GM12878 (cell line): Measurements from ENCODE around the gene FRYL.

ENCODE experiments used
- BACH1 ChIP-seq: fragments of 450-650 bp; IDR thresholded peaks from 2 replicates; pipeline ENCODE4 v1.6.1; 2017; ENCODE audit warnings: mild to moderate bottlenecking, borderline replicate concordance
- EGR1 ChIP-seq, 2 experiments: IDR thresholded peaks; 1 replicate in 1 of 2; 2 replicates in 1 of 2; pipeline ENCODE4 v1.6.1; 2011 to 2012; ENCODE audit warnings: low read depth in 2 of 2, low read length in 2 of 2, borderline replicate concordance in 1 of 2, mild to moderate bottlenecking in 1 of 2, moderate library complexity in 1 of 2
- HDGF ChIP-seq: fragments of 450-650 bp; IDR thresholded peaks from 2 replicates; pipeline ENCODE4 v1.6.1; 2016; ENCODE audit warnings: antibody characterized with exemption
- MEF2A ChIP-seq: IDR thresholded peaks from 2 replicates; pipeline ENCODE4 v1.6.1; 2011; ENCODE audit warnings: low read depth, mild to moderate bottlenecking, low read length, moderate library complexity; ENCODE audit not compliant: insufficient read depth
- POLR2A ChIP-seq: IDR thresholded peaks from 2 replicates; pipeline ENCODE4 v1.6.1; 2011; ENCODE audit warnings: low read depth, mild to moderate bottlenecking, low read length
- POLR2AphosphoS5 ChIP-seq: IDR thresholded peaks from 2 replicates; pipeline ENCODE4 v1.6.1; 2011; ENCODE audit warnings: mild to moderate bottlenecking, low read length, inconsistent platforms
- SIN3A ChIP-seq: IDR thresholded peaks from 2 replicates; pipeline ENCODE4 v1.6.1; 2012; ENCODE audit warnings: low read depth, low read length, improper control_type of control experiment
- SP1 ChIP-seq: IDR thresholded peaks from one replicate; pipeline ENCODE4 v1.6.1; 2011; ENCODE audit warnings: low read depth, low read length
- TAF1 ChIP-seq: IDR thresholded peaks from 2 replicates; pipeline ENCODE4 v1.6.1; 2011; ENCODE audit warnings: mild to moderate bottlenecking, low read depth, low read length, borderline replicate concordance
- TF ChIP-seq, protein P1 (sequence below), 3 experiments: IDR thresholded peaks in 2 of 3; conservative IDR thresholded peaks in 1 of 3; 2 replicates each; pipeline ENCODE4 v1.5.1; 2011; ENCODE audit warnings: low read depth in 3 of 3, low read length in 3 of 3, mild to moderate bottlenecking in 3 of 3, control low read depth in 2 of 3, moderate library complexity in 2 of 3, inconsistent platforms in 1 of 3, mixed read lengths in 1 of 3; ENCODE audit not compliant: control insufficient read depth in 2 of 3, insufficient read depth in 1 of 3; ENCODE audit errors: extremely low read depth in 1 of 3
- TF ChIP-seq, protein P2 (sequence below): IDR thresholded peaks from 2 replicates; pipeline ENCODE4 v1.6.1; 2012; ENCODE audit warnings: low read depth, low read length, improper control_type of control experiment
- TF ChIP-seq, protein P3 (sequence below): fragments of 150-350 bp; IDR thresholded peaks from 2 replicates; pipeline ENCODE4 v1.6.1; 2014; ENCODE audit warnings: mild to moderate bottlenecking, low read depth, low read length
- TF ChIP-seq, protein P4 (sequence below): IDR thresholded peaks from 2 replicates; pipeline ENCODE4 v1.6.1; 2012; ENCODE audit warnings: mild to moderate bottlenecking, low read depth, low read length

DNA sequence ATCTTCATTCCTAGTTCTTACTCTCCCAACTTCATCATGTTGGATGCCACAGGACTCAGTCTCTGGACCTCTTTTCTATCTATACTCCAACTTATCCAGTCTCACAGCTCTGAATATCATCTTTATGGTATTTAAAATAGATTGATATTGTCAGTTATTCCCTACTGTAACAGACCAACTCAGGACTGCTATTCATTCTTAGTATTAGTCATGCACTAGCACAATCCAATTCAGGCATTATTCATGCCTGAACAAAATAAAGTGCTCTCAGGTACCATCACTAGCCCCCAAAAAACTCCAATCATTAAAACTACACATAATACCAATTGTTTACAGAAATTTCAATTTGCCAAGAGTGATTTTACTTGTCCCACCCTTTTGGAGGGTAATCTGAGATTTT is 37.7 kb downstream of the FRYL start:
- TF ChIP-seq POLR2AphosphoS5 (no peak), MEF2A (no peak), POLR2A (no peak), BACH1 (no peak), TAF1 (no peak), EGR1 (IDR thresholded peaks at IDR 0.05; ENCODE audit: borderline replicate concordance in 1 of 2, low read depth in 2 of 2, low read length in 2 of 2) (no peak), HDGF (no peak), SP1 (no peak), SIN3A (no peak)
- TF ChIP-seq, protein P1, sequence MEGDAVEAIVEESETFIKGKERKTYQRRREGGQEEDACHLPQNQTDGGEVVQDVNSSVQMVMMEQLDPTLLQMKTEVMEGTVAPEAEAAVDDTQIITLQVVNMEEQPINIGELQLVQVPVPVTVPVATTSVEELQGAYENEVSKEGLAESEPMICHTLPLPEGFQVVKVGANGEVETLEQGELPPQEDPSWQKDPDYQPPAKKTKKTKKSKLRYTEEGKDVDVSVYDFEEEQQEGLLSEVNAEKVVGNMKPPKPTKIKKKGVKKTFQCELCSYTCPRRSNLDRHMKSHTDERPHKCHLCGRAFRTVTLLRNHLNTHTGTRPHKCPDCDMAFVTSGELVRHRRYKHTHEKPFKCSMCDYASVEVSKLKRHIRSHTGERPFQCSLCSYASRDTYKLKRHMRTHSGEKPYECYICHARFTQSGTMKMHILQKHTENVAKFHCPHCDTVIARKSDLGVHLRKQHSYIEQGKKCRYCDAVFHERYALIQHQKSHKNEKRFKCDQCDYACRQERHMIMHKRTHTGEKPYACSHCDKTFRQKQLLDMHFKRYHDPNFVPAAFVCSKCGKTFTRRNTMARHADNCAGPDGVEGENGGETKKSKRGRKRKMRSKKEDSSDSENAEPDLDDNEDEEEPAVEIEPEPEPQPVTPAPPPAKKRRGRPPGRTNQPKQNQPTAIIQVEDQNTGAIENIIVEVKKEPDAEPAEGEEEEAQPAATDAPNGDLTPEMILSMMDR (IDR thresholded peaks at IDR 0.05 in 2 of 3, conservative IDR thresholded peaks at IDR 0.05 in 1 of 3; ENCODE audit: control insufficient read depth in 2 of 3, extremely low read depth in 1 of 3, insufficient read depth in 1 of 3, low read depth in 3 of 3, low read length in 3 of 3), result no peak
- TF ChIP-seq, protein P2, sequence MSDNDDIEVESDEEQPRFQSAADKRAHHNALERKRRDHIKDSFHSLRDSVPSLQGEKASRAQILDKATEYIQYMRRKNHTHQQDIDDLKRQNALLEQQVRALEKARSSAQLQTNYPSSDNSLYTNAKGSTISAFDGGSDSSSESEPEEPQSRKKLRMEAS, result no peak
- TF ChIP-seq, protein P3, sequence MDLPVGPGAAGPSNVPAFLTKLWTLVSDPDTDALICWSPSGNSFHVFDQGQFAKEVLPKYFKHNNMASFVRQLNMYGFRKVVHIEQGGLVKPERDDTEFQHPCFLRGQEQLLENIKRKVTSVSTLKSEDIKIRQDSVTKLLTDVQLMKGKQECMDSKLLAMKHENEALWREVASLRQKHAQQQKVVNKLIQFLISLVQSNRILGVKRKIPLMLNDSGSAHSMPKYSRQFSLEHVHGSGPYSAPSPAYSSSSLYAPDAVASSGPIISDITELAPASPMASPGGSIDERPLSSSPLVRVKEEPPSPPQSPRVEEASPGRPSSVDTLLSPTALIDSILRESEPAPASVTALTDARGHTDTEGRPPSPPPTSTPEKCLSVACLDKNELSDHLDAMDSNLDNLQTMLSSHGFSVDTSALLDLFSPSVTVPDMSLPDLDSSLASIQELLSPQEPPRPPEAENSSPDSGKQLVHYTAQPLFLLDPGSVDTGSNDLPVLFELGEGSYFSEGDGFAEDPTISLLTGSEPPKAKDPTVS, result no peak
- TF ChIP-seq, protein P4, sequence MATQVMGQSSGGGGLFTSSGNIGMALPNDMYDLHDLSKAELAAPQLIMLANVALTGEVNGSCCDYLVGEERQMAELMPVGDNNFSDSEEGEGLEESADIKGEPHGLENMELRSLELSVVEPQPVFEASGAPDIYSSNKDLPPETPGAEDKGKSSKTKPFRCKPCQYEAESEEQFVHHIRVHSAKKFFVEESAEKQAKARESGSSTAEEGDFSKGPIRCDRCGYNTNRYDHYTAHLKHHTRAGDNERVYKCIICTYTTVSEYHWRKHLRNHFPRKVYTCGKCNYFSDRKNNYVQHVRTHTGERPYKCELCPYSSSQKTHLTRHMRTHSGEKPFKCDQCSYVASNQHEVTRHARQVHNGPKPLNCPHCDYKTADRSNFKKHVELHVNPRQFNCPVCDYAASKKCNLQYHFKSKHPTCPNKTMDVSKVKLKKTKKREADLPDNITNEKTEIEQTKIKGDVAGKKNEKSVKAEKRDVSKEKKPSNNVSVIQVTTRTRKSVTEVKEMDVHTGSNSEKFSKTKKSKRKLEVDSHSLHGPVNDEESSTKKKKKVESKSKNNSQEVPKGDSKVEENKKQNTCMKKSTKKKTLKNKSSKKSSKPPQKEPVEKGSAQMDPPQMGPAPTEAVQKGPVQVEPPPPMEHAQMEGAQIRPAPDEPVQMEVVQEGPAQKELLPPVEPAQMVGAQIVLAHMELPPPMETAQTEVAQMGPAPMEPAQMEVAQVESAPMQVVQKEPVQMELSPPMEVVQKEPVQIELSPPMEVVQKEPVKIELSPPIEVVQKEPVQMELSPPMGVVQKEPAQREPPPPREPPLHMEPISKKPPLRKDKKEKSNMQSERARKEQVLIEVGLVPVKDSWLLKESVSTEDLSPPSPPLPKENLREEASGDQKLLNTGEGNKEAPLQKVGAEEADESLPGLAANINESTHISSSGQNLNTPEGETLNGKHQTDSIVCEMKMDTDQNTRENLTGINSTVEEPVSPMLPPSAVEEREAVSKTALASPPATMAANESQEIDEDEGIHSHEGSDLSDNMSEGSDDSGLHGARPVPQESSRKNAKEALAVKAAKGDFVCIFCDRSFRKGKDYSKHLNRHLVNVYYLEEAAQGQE, result no peak
